H9 (cell line): ENCODE results near the gene PKNOX2. TPM values are rescaled to one million over a fixed set of nuclear protein-coding genes. Genes with fewer than 3 reads are reported as not detected.

Experiments
- DNase-seq: peaks from one replicate; pipeline ENCODE4 v3.0.0-alpha.2; 2017
- H2AFZ ChIP-seq: one replicate; pipeline ENCODE4 v1.6.1; 2013; ENCODE audit warnings: mild to moderate bottlenecking, low read length, control low read depth, moderate library complexity
- H2AK5ac ChIP-seq: 2 replicates; pipeline ENCODE4 v1.6.1; 2013; ENCODE audit warnings: low read length, control low read depth, mixed read lengths; ENCODE audit not compliant: insufficient read length
- H2BK120ac ChIP-seq: one replicate; pipeline ENCODE4 v1.6.1; 2013; ENCODE audit warnings: low read depth, mild to moderate bottlenecking, low read length, control low read depth, inconsistent platforms; ENCODE audit not compliant: poor library complexity, severe bottlenecking
- H2BK12ac ChIP-seq: 2 replicates; pipeline ENCODE4 v1.6.1; 2013; ENCODE audit warnings: low read length, control low read depth, mixed read lengths, low read depth; ENCODE audit not compliant: insufficient read length
- H2BK15ac ChIP-seq: 2 replicates; pipeline ENCODE4 v1.6.1; 2013; ENCODE audit warnings: low read depth, low read length, control low read depth
- H2BK20ac ChIP-seq: one replicate; pipeline ENCODE4 v1.6.1; 2013; ENCODE audit warnings: low read depth, mild to moderate bottlenecking, low read length, control low read depth, inconsistent platforms; ENCODE audit not compliant: poor library complexity, severe bottlenecking
- H2BK5ac ChIP-seq: 2 replicates; pipeline ENCODE4 v1.6.1; 2013; ENCODE audit warnings: low read length, control low read depth, mixed read lengths; ENCODE audit not compliant: insufficient read length
- H3K14ac ChIP-seq: 2 replicates; pipeline ENCODE4 v1.6.1; 2013; ENCODE audit warnings: low read length, control low read depth; ENCODE audit not compliant: insufficient read depth
- H3K18ac ChIP-seq: 2 replicates; pipeline ENCODE4 v1.6.1; 2013; ENCODE audit warnings: low read depth, mild to moderate bottlenecking, mixed read lengths, low read length, control low read depth; ENCODE audit not compliant: insufficient read length
- H3K23ac ChIP-seq: 2 replicates; pipeline ENCODE4 v1.6.1; 2013; ENCODE audit warnings: low read length, control low read depth, mixed read lengths, low read depth; ENCODE audit not compliant: insufficient read length
- H3K23me2 ChIP-seq: 2 replicates; pipeline ENCODE4 v1.6.1; 2013; ENCODE audit warnings: low read depth, mild to moderate bottlenecking, mixed read lengths, low read length, control low read depth; ENCODE audit not compliant: insufficient read length, poor library complexity, severe bottlenecking
- H3K27ac ChIP-seq: 2 replicates; pipeline ENCODE4 v1.5.1; 2013; ENCODE audit warnings: low read length, control low read depth, mixed read lengths, low read depth; ENCODE audit not compliant: insufficient read length
- H3K27me3 ChIP-seq: 2 replicates; pipeline ENCODE4 v1.6.1; 2013; ENCODE audit warnings: low read length, control low read depth, inconsistent platforms; ENCODE audit not compliant: insufficient read depth
- H3K4ac ChIP-seq: 2 replicates; pipeline ENCODE4 v1.6.1; 2013; ENCODE audit warnings: low read depth, mild to moderate bottlenecking, control low read depth, inconsistent platforms, low read length, moderate library complexity
- H3K4me1 ChIP-seq: 2 replicates; pipeline ENCODE4 v1.6.1; 2013; ENCODE audit warnings: low read length, control low read depth, inconsistent platforms; ENCODE audit not compliant: insufficient read depth
- H3K4me2 ChIP-seq: 2 replicates; pipeline ENCODE4 v1.6.1; 2013; ENCODE audit warnings: low read length, control low read depth, mixed read lengths; ENCODE audit not compliant: insufficient read length, insufficient read depth
- H3K56ac ChIP-seq: 2 replicates; pipeline ENCODE4 v1.6.1; 2013; ENCODE audit warnings: low read depth, mild to moderate bottlenecking, mixed read lengths, low read length, control low read depth; ENCODE audit not compliant: insufficient read length
- H3K79me1 ChIP-seq: 2 replicates; pipeline ENCODE4 v1.6.1; 2013; ENCODE audit warnings: low read depth, mild to moderate bottlenecking, moderate library complexity, low read length, control low read depth, inconsistent platforms; ENCODE audit not compliant: insufficient read depth, poor library complexity, severe bottlenecking
- H3K79me2 ChIP-seq: 2 replicates; pipeline ENCODE4 v1.6.1; 2013; ENCODE audit warnings: low read length, control low read depth, inconsistent platforms; ENCODE audit not compliant: insufficient read depth
- H3K9ac ChIP-seq: 2 replicates; pipeline ENCODE4 v1.6.1; 2013; ENCODE audit warnings: low read length, control low read depth, mixed read lengths; ENCODE audit not compliant: insufficient read length; ENCODE audit errors: extremely low read depth
- H3K9me3 ChIP-seq: one replicate; pipeline ENCODE4 v1.6.1; 2013; ENCODE audit warnings: low read depth, low read length, inconsistent platforms; ENCODE audit not compliant: control insufficient read depth
- H3T11ph ChIP-seq: one replicate; pipeline ENCODE4 v1.6.1; 2013; ENCODE audit warnings: mild to moderate bottlenecking, low read length, control low read depth, inconsistent platforms
- H4K20me1 ChIP-seq: one replicate; pipeline ENCODE4 v1.6.1; 2013; ENCODE audit not compliant: control insufficient read depth, insufficient read length, insufficient read depth
- H4K5ac ChIP-seq: 2 replicates; pipeline ENCODE4 v1.6.1; 2013; ENCODE audit warnings: low read depth, mild to moderate bottlenecking, mixed read lengths, low read length, control low read depth; ENCODE audit not compliant: insufficient read length
- H4K8ac ChIP-seq: replicated peaks from 2 replicates; pipeline ENCODE4 v1.6.1; 2013; ENCODE audit warnings: low read length, control low read depth, mixed read lengths, low read depth; ENCODE audit not compliant: insufficient read length
- H4K91ac ChIP-seq: 2 replicates; pipeline ENCODE4 v1.6.1; 2013; ENCODE audit warnings: low read depth, mild to moderate bottlenecking, moderate library complexity, mixed read lengths, low read length, control low read depth; ENCODE audit not compliant: insufficient read length
- H3K27ac Mint-ChIP-seq, 3 experiments: 2 replicates in 2 of 3; 3 replicates in 1 of 3; pipeline ENCODE4 v1.8.0; 2020 to 2021; ENCODE audit warnings: mixed read lengths in 3 of 3, mild to moderate bottlenecking in 1 of 3, moderate library complexity in 1 of 3
- H3K27me3 Mint-ChIP-seq: 2 replicates; pipeline ENCODE4 v1.8.0; 2021; ENCODE audit warnings: low read depth, mild to moderate bottlenecking, moderate library complexity, mixed read lengths
- H3K36me3 Mint-ChIP-seq, 3 experiments: 2 replicates in 2 of 3; 3 replicates in 1 of 3; pipeline ENCODE4 v1.8.0; 2020 to 2021; ENCODE audit warnings: low read depth in 3 of 3, mixed read lengths in 3 of 3; ENCODE audit not compliant: insufficient read depth in 1 of 3
- H3K4me1 Mint-ChIP-seq, 2 experiments: 2 replicates each; pipeline ENCODE4 v1.8.0; 2020; ENCODE audit warnings: mixed read lengths in 2 of 2
- H3K4me3 Mint-ChIP-seq, 2 experiments: 2 replicates in 1 of 2; 3 replicates in 1 of 2; pipeline ENCODE4 v1.8.0; 2020 to 2021; ENCODE audit warnings: mild to moderate bottlenecking in 2 of 2, mixed read lengths in 2 of 2, moderate library complexity in 1 of 2
- H3K9me3 Mint-ChIP-seq, 2 experiments: 2 replicates in 1 of 2; 3 replicates in 1 of 2; pipeline ENCODE4 v1.8.0; 2020; ENCODE audit warnings: mild to moderate bottlenecking in 2 of 2, mixed read lengths in 2 of 2, moderate library complexity in 1 of 2
- CTCF ChIP-seq: fragments of 200-600 bp; sonication (generic); conservative IDR thresholded peaks from 3 replicates; pipeline ENCODE4 v1.8.0; 2021; ENCODE audit warnings: antibody characterized with exemption, mild to moderate bottlenecking
- WGBS: extraction: QIAGEN DNeasy Blood & Tissue Kit; methylation state at CpG from one replicate; pipeline ENCODE4 v1.1.7; 2013; ENCODE audit warnings: missing lambda C conversion rate, low lambda C conversion rate, mixed read lengths; ENCODE audit not compliant: insufficient read length; ENCODE audit errors: extremely low coverage; 5-methylcytosine and 5-hydroxymethylcytosine counted together
- total RNA-seq: library from RNA; stranded (reverse); gene quantifications from 2 replicates; pipeline ENCODE4 v1.2.1, GENCODE V29; 2021

The PKNOX2 gene
- total RNA-seq, 1 experiment from 2014 or later, result 1.3 TPM

GRCh38 chr11:125333354-125334073 is 169.0 kb downstream of the PKNOX2 start:
- H3K14ac ChIP-seq, result no peak overlapping the region
- H3K4me1 ChIP-seq, result no peaks in the 10 kb centered on the region
- 100% methylated on average over 2 of the region's 7 CpGs for WGBS
- no peak overlapping the region for H4K8ac ChIP-seq
- no peak overlapping the region for H2BK20ac ChIP-seq
- H2BK12ac ChIP-seq, result no peak overlapping the region
- no peak overlapping the region for H3K9ac ChIP-seq
- H2BK120ac ChIP-seq, result no peak overlapping the region
- Mint-ChIP-seq H3K27me3 (peaks cover 12% of the 10 kb centered on the region), H3K36me3 (no peaks in the 10 kb centered on the region), H3K4me1 (peaks cover 21 to 27% of the 10 kb centered on the region in 2 experiments), H3K27ac (no peak overlapping the region), H3K9me3 (no peaks in the 10 kb centered on the region), H3K4me3 (no peak overlapping the region)
- no peak overlapping the region for H2BK5ac ChIP-seq
- H3K56ac ChIP-seq, result no peak overlapping the region
- no peaks in the 10 kb centered on the region for H3K9me3 ChIP-seq
- no peak overlapping the region for H2AFZ ChIP-seq
- H3K27me3 ChIP-seq, result no peaks in the 10 kb centered on the region
- no peak for TF ChIP-seq CTCF
- H3K4ac ChIP-seq, result no peak overlapping the region
- no peak overlapping the region for H3K18ac ChIP-seq
- H2BK15ac ChIP-seq, result no peak overlapping the region
- no peaks in the 10 kb centered on the region for H3K23me2 ChIP-seq
- H3K79me2 ChIP-seq, result no peaks in the 10 kb centered on the region
- H3T11ph ChIP-seq, result no peak overlapping the region
- no peak overlapping the region for H3K27ac ChIP-seq
- H4K91ac ChIP-seq, result no peak overlapping the region
- DNase-seq, result no peak
- H4K20me1 ChIP-seq, result no peaks in the 10 kb centered on the region
- H3K23ac ChIP-seq, result no peak overlapping the region
- H2AK5ac ChIP-seq, result no peak overlapping the region
- H3K79me1 ChIP-seq, result no peaks in the 10 kb centered on the region
- H3K4me2 ChIP-seq, result no peak overlapping the region
- H4K5ac ChIP-seq, result no peak overlapping the region
